GM19397 (cell line): ENCODE data around the gene ZNF735.
"Not testable (repeated sequence)": the region's sequence is repeated elsewhere in the genome, so short reads cannot be mapped to it uniquely, and the experiment has no call there.

Experiments used
- ATAC-seq: cut with Tn5 transposase; IDR thresholded peaks from one replicate; pipeline ENCODE4 v1.9.1; 2021; ENCODE audit warnings: mild to moderate bottlenecking, moderate library complexity; ENCODE audit not compliant: unreplicated experiment

The ZNF735 gene

DNA sequence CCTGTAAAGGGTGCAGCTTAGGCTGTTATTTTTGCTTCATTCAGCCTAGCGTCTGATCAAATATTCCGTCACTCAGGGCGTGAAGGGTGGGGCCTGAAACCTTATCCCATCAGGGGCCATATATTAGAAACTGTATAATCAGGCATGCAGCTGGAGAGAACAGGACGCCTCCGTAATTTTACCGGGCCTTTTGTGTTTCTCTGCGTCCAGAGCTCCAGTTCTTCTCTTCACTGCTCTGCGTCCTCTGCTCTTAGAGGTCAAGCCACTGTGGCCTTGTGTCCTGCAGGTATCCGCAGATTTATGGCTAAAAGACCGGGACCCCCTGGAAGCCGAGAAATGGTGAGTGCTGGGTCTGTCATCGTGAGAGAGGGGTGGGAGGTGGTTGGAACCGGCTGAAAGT, at the start of gene ZNF735:
TSS of gene ZNF735 (plus strand) at position 301 of the 400 bp plus-strand sequence. CDS start at position 301, 0 bp downstream.
- ATAC-seq: no peak

DNA sequence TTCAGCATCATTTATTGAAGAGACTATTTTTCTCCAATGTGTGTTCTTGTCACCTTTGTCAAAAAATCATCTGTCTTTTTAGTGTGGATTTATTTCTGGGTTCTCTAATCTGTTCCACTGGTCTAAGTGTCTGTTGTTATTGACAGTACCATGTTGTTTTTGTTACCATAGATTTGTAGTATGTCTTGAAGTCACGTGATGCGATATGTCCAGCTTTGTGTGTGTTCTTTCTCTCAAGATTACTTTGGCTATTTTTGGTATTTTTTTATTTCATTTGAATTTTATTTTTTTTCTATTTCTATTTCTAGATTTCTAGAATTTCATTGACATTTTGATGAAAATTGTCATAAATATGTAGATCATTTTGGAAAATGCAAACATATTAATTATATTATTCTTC, 36.0 kb upstream of the ZNF735 start:
- not testable (repeated sequence) for ATAC-seq

DNA sequence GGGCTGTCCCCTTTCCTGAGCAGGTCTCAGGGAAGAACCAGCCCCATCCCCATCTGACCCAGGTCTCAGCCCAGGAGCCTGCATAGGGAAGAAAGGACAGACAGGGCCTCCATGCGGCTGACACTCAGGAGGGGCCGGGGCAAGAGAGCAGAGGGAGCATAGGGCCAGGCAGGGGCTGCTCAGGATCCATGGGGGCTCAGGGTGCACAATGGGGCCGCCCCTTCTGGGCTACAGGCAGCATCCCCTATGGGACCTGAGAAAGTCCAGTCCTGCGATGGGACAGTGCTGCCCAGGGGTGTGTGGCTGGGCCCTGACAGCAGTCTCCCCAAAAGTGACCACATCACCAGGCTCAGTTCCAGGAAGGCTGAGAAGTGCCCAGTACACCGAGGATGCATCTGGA, 32.7 kb upstream of the ZNF735 start:
- no peak for ATAC-seq

DNA sequence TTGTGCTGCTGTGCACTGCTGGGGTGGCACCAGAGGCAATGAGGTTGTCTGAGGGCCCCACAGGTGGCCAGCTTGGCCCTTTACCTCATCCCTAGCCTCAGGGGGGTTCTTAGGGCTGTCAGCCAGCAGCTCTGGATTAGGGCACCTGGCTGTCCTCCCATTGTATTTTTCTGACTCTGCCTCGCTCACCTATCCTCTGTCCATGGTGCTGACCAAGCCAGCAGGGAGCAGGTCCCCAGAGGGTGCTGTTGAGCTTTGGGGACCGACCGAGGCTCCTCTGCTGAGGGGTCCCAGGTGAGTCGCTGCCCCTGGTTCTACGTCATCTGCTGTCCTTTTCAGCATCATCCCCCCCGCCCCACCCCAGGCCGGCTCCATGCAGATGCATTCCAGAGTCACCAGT, 32.1 kb upstream of the ZNF735 start:
- ATAC-seq: no peak

- no peak for ATAC-seq
Measured at GRCh38 chr7:64180989-64181388, 26.0 kb upstream of the ZNF735 start.

DNA sequence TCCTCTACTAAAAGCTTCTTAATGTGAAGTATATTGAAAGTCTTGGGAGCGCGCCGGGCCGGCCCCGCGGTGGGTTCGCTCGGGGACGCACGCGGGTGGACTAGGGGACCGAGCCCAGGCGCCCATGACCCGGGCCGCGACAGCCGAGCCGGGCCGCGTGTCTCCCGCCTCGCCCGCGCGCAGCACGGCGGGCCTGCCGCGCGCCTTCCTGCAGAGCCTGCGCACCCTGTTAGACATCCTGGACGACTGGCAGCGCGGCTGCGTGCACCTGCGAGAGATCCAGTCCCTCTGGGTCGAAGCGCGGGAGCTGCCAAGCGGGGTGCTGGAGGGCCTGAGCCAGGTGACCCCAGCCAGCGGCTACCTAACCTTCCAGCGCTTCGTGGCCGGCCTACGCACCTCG, 25.4 kb upstream of the ZNF735 start:
- ATAC-seq: no peak

DNA sequence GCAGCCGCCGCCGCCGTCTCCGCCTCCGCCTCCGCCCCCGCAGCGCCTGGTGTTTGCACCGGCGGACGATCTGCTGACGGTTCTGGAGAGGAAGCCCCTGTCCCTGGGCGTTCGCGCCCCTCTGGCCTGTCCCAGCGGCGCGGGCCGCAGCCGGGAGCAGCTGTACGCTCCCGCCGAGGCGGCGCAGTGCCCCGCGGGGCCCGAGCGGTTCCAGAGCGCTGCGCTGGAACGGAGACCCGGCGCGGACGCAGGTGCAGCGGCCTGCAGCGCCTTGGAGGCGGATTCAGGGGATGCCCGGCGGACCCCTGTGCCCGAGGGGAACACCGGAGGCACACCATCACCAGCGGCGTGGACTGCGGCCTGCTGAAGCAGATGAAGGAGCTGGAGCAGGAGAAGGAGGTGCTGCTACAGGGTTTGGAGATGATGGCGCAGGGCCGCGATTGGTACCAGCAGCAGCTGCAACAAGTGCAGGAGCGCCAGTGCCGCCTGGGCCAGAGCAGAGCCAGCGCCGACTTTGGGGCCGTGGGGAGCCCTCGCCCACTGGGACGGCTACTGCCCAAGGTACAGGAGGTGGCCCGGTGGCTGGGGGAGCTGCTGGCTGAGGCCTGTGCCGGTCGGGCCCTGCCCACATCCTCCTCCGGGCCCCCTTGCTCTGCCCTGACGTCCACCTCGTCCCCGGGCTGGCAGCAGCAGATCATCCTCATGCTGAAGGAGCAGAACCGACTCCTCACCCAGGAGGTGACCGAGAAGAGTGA, 24.8 kb upstream of the ZNF735 start:
- ATAC-seq: no peak

DNA sequence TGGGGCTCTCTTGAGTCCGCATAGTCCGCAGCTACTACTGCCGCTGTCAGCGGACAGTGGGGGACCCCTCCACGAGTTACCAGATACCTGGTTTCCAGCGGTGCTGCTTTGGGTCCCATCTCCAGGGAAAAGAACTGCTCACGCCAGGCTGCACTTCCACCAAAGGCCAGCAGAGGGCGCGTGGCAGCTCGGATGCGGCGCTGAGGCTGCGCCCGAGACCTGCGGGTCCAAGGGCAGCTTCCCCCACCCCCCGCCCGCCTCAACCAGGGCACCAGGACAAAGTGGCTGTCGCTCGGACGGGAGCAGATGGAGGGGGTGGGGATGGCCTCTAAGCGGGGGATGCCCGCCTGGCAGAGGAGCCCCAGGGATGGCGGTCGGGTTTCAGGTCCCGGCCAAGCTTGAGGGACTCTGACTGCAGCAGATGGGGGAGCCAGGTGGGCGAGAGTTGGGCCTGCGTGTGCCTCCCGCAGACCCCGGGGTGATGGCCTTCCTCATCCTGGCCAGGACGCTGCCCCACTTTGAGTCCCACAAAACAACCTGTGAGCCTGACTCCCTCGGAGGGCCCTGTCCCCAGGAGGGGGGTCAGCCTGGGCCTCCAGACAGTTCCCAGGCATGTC, 23.8 kb upstream of the ZNF735 start:
- no peak for ATAC-seq

- ATAC-seq: no peak
Measured at GRCh38 chr7:64183827-64184372, 23.1 kb upstream of the ZNF735 start.

DNA sequence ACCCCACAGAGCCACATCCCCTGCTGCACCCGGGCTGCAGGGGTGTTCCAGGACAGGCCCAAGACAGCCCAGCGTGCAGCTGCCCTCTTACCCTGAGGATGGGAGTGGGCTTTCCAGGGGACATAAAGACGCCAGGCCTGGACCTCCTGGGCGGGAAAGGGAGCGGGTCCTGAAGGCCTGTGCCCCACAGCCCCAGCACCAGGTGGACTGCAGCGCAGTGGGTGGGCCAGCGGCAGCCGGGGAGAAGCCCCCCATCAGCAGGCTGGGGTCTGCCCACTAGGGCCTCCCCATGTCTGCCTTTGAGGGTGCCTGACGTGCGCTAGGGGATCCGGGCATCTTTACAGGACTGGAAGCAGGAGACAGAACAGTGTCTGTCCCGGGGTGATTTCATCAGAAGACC, 22.6 kb upstream of the ZNF735 start:
- ATAC-seq: no peak

GRCh38 chr7:64187408-64187807, 19.6 kb upstream of the ZNF735 start:
- no peak for ATAC-seq

DNA sequence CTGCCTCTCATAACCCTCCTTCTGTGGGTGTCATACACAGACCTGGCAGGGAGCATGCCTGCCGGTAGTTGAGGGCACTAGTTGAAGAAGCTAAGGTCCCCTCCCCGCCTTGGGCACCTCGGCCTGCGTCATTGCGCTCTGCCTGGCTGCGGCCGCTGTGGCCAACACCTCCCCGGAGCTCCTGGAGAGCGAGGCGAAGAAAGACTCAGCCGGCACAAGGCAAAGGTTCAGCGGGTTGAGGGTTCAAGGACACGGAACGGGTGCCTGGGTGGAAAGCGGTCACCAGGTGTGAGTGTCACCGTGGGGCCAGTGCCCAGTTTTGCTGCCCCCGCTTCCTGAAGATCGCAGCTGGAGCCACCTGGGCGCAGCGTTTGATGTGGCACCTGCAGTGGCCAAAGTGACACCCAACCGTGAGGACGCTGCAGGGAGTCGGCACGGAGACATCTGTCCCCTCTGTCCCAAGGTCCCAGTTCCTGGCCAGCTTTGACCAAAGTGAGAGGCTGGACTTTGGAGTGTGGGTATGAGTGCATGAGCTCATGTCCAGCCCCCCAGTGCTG, 14.8 kb upstream of the ZNF735 start:
- no peak for ATAC-seq

GRCh38 chr7:64192775-64193174, 14.2 kb upstream of the ZNF735 start:
- no peak for ATAC-seq

- ATAC-seq: not testable (repeated sequence)
Measured at GRCh38 chr7:64219710-64220298, 12.8 kb downstream of the ZNF735 start.

DNA sequence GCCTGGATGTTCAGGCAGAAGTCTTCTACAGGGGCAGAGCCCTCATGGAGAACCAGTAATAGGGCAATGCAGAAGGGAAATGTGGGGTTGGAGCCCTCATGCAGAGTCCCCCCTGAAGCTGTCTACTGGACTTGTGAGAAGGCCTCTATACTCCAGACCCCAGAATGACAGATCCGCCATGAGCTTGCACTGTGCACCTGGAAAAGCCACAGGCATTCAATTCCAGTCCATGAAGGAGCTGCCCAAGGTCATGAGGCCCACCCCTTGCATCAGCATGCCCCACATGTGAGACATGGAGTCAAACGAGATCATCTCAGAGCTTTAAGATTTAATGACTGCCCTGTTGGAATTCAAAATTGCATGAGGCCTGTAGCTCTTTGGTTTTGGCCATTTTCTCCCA, 16.4 kb downstream of the ZNF735 start:
- no peak for ATAC-seq

- not testable (repeated sequence) for ATAC-seq
Measured at GRCh38 chr7:64228174-64228573, 21.2 kb downstream of the ZNF735 start, which contains the start of gene ZNF679. Gene ZNF679, plus strand, starts transcription at chr7:64228474. Its CDS starts 20,644 bp downstream, at chr7:64249118.

DNA sequence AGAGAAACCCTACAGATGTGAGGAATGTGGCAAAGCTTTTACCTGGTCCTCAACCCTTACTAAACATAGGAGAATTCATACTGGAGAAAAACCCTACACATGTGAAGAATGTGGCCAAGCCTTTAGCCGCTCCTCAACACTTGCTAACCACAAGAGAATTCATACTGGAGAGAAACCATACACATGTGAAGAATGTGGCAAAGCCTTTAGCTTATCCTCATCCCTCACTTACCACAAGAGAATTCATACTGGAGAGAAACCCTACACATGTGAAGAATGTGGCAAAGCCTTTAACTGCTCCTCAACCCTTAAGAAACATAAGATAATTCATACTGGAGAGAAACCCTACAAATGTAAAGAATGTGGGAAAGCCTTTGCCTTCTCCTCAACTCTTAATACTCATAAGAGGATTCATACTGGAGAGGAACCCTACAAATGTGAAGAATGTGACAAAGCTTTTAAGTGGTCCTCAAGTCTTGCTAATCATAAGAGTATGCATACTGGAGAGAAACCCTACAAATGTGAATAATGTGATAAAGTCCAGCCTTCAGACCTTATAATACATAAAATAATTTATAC, 59.4 kb downstream of the ZNF735 start:
- ATAC-seq: no peak
